Measurements from ENCODE around the gene SELE. TPM values are rescaled to one million over a fixed set of nuclear protein-coding genes. Genes with fewer than 3 reads are reported as not detected.

The SELE gene
- total and polyA plus RNA-seq, 2 of the 13 experiments (the other 11 are each of a cell fraction or from before 2014, with no cell fraction given), result 0.04 to 0.09 TPM

DNA sequence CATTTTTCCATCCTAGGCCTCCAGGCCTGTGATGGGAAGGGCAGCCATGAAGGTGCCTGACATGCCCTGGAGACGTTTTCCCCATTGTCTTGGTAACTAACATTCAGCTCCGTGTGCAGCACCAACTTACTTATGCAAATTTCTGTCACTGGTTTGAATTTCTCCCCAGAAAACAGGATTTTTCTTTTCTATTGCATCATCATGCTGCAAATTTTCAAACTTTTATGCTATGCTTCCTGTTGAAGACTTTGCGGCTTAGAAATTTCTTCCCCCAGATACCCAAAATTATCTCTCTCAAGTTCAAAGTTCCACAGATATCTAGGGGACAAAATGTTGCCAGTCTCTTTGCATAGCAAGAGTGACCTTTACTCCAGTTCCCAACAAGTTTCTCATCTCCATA, 25.2 kb upstream of the SELE start:
- DNase-seq (ENCODE audit: low spot score) (no peak), ATAC-seq (no peak), FAIRE-seq (no peak)
- Histone ChIP-seq H4K20me1 (ENCODE audit: insufficient read depth, low read length) (no peaks in the 10 kb centered on the region), H3K4me3 (replicated peaks in 1 of 3; ENCODE audit: insufficient read depth in 1 of 3, low read depth in 2 of 3, low read length in 3 of 3) (no peak overlapping the region), H3K27me3 (ENCODE audit: control insufficient read depth in 1 of 2, insufficient read depth in 2 of 2, low read length in 2 of 2) (no peaks in the 10 kb centered on the region), H3K9ac (ENCODE audit: insufficient read depth, low read depth, low read length) (no peak overlapping the region), H3K79me2 (ENCODE audit: insufficient read depth, low read length) (no peaks in the 10 kb centered on the region), H3K4me1 (ENCODE audit: insufficient read depth, low read length) (peaks cover 12% of the 10 kb centered on the region), H3K4me2 (ENCODE audit: low read depth, low read length) (no peak overlapping the region), H3K9me3 (ENCODE audit: low read length) (peaks cover 6% of the 10 kb centered on the region; the same call in 1 of the 2 replicates), H3K27ac (ENCODE audit: extremely low read length, insufficient read depth, low read length) (no peak overlapping the region), H3K36me3 (replicated peaks in 1 of 2; ENCODE audit: control insufficient read depth in 1 of 2, insufficient read depth in 2 of 2, low read length in 2 of 2) (no peaks in the 10 kb centered on the region), H2AFZ (ENCODE audit: low read length) (no peak overlapping the region)
- TF ChIP-seq ATF7 (IDR thresholded peaks at IDR 0.05), result no peak
- TF ChIP-seq ATF7 (CRISPR knock-in tag; IDR thresholded peaks at IDR 0.05), result no peak
- TF ChIP-seq TP53 (CRISPR knock-in tag; conservative IDR thresholded peaks at IDR 0.05), result no peak
- in situ Hi-C loops (cut with HindIII; ENCODE audit: extremely low pct_ligation_motif_present, low pct_unique_long_range_greater_than_20kb) (no loop called here), intact Hi-C loops (cut with micrococcal nuclease; ENCODE audit: unreplicated experiment) (no loop called here)
- BruUV-seq (replicated peaks), result no TSS peak
- ChIA-PET CTCF (ENCODE audit: low intra/inter-chr PET ratio, low total read pairs) (no interaction called here), POLR2A (no interaction called here)
- 62% methylated on average over 3 of the region's 3 CpGs for WGBS (ENCODE audit: low lambda C conversion rate)

DNA sequence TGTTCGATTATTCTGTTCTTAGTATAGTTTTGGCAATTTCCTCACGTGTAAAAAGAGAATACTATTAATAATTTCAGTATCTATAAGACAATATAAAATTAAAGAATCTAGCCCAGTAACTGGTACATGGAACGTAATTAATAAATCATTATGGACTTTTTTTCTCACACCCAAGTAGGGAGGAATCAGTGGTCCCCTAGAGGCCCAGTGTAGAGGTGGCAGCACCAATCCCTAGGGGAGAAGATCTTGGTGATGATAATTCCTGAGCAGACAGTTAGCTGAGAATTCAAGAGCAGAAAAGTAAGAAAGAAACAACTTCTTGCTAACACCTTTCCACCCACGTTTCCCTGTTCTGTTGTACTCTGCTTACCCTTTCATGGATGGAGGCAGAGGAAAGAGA, 19.7 kb upstream of the SELE start:
- no peak overlapping the region for H3K4me2 ChIP-seq (ENCODE audit: low read depth, low read length)
- 20% methylated on average over 4 of the region's 4 CpGs for WGBS (ENCODE audit: low lambda C conversion rate)
- TF ChIP-seq KLF13 (CRISPR knock-in tag; IDR thresholded peaks at IDR 0.05) (no peak), GLI4 (CRISPR knock-in tag; IDR thresholded peaks at IDR 0.05; ENCODE audit: borderline replicate concordance) (no peak), NPAS2 (CRISPR knock-in tag; IDR thresholded peaks at IDR 0.05; ENCODE audit: borderline replicate concordance) (no peak), HCFC1 (IDR thresholded peaks at IDR 0.05; ENCODE audit: low read depth, low read length) (no peak), NFKB2 (CRISPR knock-in tag; IDR thresholded peaks at IDR 0.05; ENCODE audit: borderline replicate concordance) (no peak), MED8 (CRISPR knock-in tag; IDR thresholded peaks at IDR 0.05; ENCODE audit: insufficient replicate concordance) (no peak), POLR2AphosphoS5 (IDR thresholded peaks at IDR 0.05; ENCODE audit: low read depth, low read length) (no peak), RXRA (CRISPR knock-in tag; IDR thresholded peaks at IDR 0.05) (no peak), JUND (CRISPR knock-in tag; IDR thresholded peaks at IDR 0.05) (no peak), ZNF18 (CRISPR knock-in tag; IDR thresholded peaks at IDR 0.05; ENCODE audit: insufficient replicate concordance) (no peak), TOPORS (CRISPR knock-in tag; IDR thresholded peaks at IDR 0.05) (no peak), MEF2D (CRISPR knock-in tag; IDR thresholded peaks at IDR 0.05) (no peak), ZNF34 (CRISPR knock-in tag; IDR thresholded peaks at IDR 0.05; ENCODE audit: borderline replicate concordance) (no peak), TEAD2 (CRISPR knock-in tag; IDR thresholded peaks at IDR 0.05) (no peak), CC2D1A (CRISPR knock-in tag; IDR thresholded peaks at IDR 0.05) (no peak)
- TF ChIP-seq, protein P1, sequence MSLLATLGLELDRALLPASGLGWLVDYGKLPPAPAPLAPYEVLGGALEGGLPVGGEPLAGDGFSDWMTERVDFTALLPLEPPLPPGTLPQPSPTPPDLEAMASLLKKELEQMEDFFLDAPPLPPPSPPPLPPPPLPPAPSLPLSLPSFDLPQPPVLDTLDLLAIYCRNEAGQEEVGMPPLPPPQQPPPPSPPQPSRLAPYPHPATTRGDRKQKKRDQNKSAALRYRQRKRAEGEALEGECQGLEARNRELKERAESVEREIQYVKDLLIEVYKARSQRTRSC (CRISPR knock-in tag; IDR thresholded peaks at IDR 0.05; ENCODE audit: low read depth), result no peak
- no peak overlapping the region for H2AFZ ChIP-seq (ENCODE audit: low read length)
- DNase-seq (ENCODE audit: low spot score), result no peak
- no peaks in the 10 kb centered on the region for H3K27me3 ChIP-seq (ENCODE audit: control insufficient read depth in 1 of 2, insufficient read depth in 2 of 2, low read length in 2 of 2)
- POLR2A ChIA-PET, result no interaction called here
- in situ Hi-C loops (cut with HindIII; ENCODE audit: extremely low pct_ligation_motif_present, low pct_unique_long_range_greater_than_20kb) (no loop called here), intact Hi-C loops (cut with micrococcal nuclease; ENCODE audit: unreplicated experiment) (no loop called here)
- FAIRE-seq, result no peak
- H3K4me3 ChIP-seq (replicated peaks in 1 of 3; ENCODE audit: insufficient read depth in 1 of 3, low read depth in 2 of 3, low read length in 3 of 3), result no peak overlapping the region
- H4K20me1 ChIP-seq (ENCODE audit: insufficient read depth, low read length), result no peaks in the 10 kb centered on the region
- no peak overlapping the region for H3K9ac ChIP-seq (ENCODE audit: insufficient read depth, low read depth, low read length)
- H3K9me3 ChIP-seq (ENCODE audit: low read length), result peaks cover 1% of the 10 kb centered on the region; the same call in 1 of the 2 replicates
- no peak overlapping the region for H3K27ac ChIP-seq (ENCODE audit: extremely low read length, insufficient read depth, low read length)
- CTCF ChIA-PET (ENCODE audit: low intra/inter-chr PET ratio, low total read pairs), result no interaction called here
- BruUV-seq (replicated peaks), result no TSS peak
- no peaks in the 10 kb centered on the region for H3K79me2 ChIP-seq (ENCODE audit: insufficient read depth, low read length)
- peaks cover 12% of the 10 kb centered on the region for H3K4me1 ChIP-seq (ENCODE audit: insufficient read depth, low read length)
- no peak for ATAC-seq
- H3K36me3 ChIP-seq (replicated peaks in 1 of 2; ENCODE audit: control insufficient read depth in 1 of 2, insufficient read depth in 2 of 2, low read length in 2 of 2), result no peaks in the 10 kb centered on the region

Measured in HepG2 (cell line).